Prostate gland (tissue), 2 donors: ENCODE results near the gene SCLY. TPM values are rescaled to one million over a fixed set of nuclear protein-coding genes. Genes with fewer than 3 reads are reported as not detected.

Experiments
- DNase-seq: peaks from one replicate; pipeline ENCODE4 v3.0.0-alpha.2; 2019; ENCODE audit warnings: low spot score
- H3K27ac ChIP-seq, 2 donors: fragments of 200-600 bp; sonication (generic); 2 replicates each; pipeline ENCODE4 v1.5.1; 2017 to 2019
- H3K27me3 ChIP-seq: fragments of 200-600 bp; sonication (generic); replicated peaks from 2 replicates; pipeline ENCODE4 v1.5.1; 2019; ENCODE audit not compliant: insufficient read depth
- H3K36me3 ChIP-seq, 2 donors: fragments of 200-600 bp; sonication (generic); 1 replicate in 1 of 2; 2 replicates in 1 of 2; pipeline versions ENCODE4 v1.5.1 to v1.8.1; 2017 to 2019
- H3K4me1 ChIP-seq: fragments of 200-600 bp; sonication (generic); replicated peaks from 2 replicates; pipeline ENCODE4 v1.5.1; 2019
- H3K4me3 ChIP-seq, 2 donors: fragments of 200-600 bp; sonication (generic); 2 replicates each; pipeline ENCODE4 v1.5.1; 2017 to 2019
- H3K9me3 ChIP-seq: fragments of 200-600 bp; sonication (generic); 2 replicates; pipeline ENCODE4 v1.5.1; 2017
- CTCF ChIP-seq, 4 experiments: fragments of 200-600 bp in 2 of 4; fragments of 450-650 bp in 2 of 4; sonication (generic) in 2 of 4; IDR thresholded peaks; 1 replicate in 3 of 4; 2 replicates in 1 of 4; pipeline ENCODE4 v1.5.1; 2016 to 2019; ENCODE audit warnings: antibody characterized with exemption in 4 of 4, mild to moderate bottlenecking in 2 of 4, moderate library complexity in 2 of 4
- POLR2A ChIP-seq: fragments of 450-650 bp; IDR thresholded peaks from one replicate; pipeline ENCODE4 v1.6.1; 2016; ENCODE audit warnings: antibody characterized with exemption, mild to moderate bottlenecking
- POLR2AphosphoS5 ChIP-seq: sonication (generic); formaldehyde crosslinking; IDR thresholded peaks from one replicate; pipeline ENCODE4 v1.6.1; 2017; ENCODE audit warnings: antibody characterized with exemption
- whole genome bisulfite sequencing: methylation state at CpG from one replicate; pipeline ENCODE4 v1.1.5; 2018; 5-methylcytosine and 5-hydroxymethylcytosine counted together
- intact Hi-C: fragments of 100-400 bp; cut with DNase I; formaldehyde crosslinking; loops from one replicate; pipeline ENCODE4 v1.14.2; 2022
- total RNA-seq, 2 donors: library from RNA; depleted of rRNA; stranded (reverse); fragments of >200 nt; gene quantifications; one replicate each; pipeline ENCODE4 v1.1.0, GENCODE V29; 2016

The SCLY gene
- total RNA-seq, 2 donors from 2014 or later, result 11.5 to 16.1 TPM

GRCh38 chr2:238105506-238106338 is 44.9 kb downstream of the SCLY start:
- Histone ChIP-seq H3K36me3 (no peaks in the 10 kb centered on the region), H3K27me3 (no peaks in the 10 kb centered on the region), H3K27ac (no peak overlapping the region), H3K9me3 (no peaks in the 10 kb centered on the region), H3K4me1 (no peaks in the 10 kb centered on the region), H3K4me3 (no peak overlapping the region)
- DNase-seq, result no peak
- no peak for TF ChIP-seq CTCF (IDR thresholded peaks at IDR 0.05)
- TF ChIP-seq POLR2AphosphoS5, result no peak
- no peak for TF ChIP-seq POLR2A
- WGBS, result 90% methylated on average over 28 of the region's 28 CpGs
- intact Hi-C loops, result no loop called here

DNA sequence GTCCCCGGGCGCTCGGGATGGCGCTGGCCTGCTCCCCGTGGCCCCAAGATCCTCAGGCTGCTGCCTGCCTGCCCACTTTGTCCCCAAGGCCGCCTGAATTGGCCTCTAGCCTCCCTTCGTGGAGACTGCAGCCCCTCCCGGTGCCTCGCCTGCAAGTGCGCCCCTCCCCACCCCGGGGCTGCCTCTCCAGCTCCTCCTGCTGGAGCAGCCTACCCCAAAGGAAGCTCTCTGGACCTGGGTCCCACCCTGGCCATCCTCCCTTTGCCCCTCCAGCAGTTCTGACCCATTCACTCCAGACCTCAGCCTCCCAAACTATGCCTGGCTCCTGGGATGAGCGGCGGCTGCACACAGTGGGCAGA is 45.5 kb downstream of the SCLY start:
- intact Hi-C loops, result no loop called here
- DNase-seq, result no peak

GRCh38 chr2:238106698-238107524 is 46.1 kb downstream of the SCLY start:
- no peak overlapping the region for H3K27ac ChIP-seq
- TF ChIP-seq CTCF (IDR thresholded peaks at IDR 0.05) (peak in 1 of 4 experiments; percentile 4), POLR2A (no peak)
- no peaks in the 10 kb centered on the region for H3K4me1 ChIP-seq
- H3K27me3 ChIP-seq, result no peaks in the 10 kb centered on the region
- no peaks in the 10 kb centered on the region for H3K9me3 ChIP-seq
- H3K36me3 ChIP-seq, result no peaks in the 10 kb centered on the region
- no peak for DNase-seq
- no peak overlapping the region for H3K4me3 ChIP-seq
- WGBS, result 76% methylated on average over 28 of the region's 28 CpGs
- intact Hi-C loops, result no loop called here

More for the DNA sequence above, 45.5 kb downstream of the SCLY start:
- TF ChIP-seq CTCF (IDR thresholded peaks at IDR 0.05), result no peak
- no peak for TF ChIP-seq POLR2A
- no peak for TF ChIP-seq POLR2AphosphoS5
- no peak overlapping the region for H3K27ac ChIP-seq
- no peaks in the 10 kb centered on the region for H3K36me3 ChIP-seq
- 78% methylated on average over 13 of the region's 13 CpGs for WGBS
- H3K4me3 ChIP-seq, result no peak overlapping the region
- H3K4me1 ChIP-seq, result no peaks in the 10 kb centered on the region
- H3K27me3 ChIP-seq, result no peaks in the 10 kb centered on the region
- H3K9me3 ChIP-seq, result no peaks in the 10 kb centered on the region

GRCh38 chr2:238107525-238108422 is 47.0 kb downstream of the SCLY start:
- Histone ChIP-seq H3K4me3 (no peak overlapping the region), H3K27ac (no peak overlapping the region), H3K9me3 (no peaks in the 10 kb centered on the region), H3K36me3 (no peaks in the 10 kb centered on the region), H3K27me3 (no peaks in the 10 kb centered on the region), H3K4me1 (no peaks in the 10 kb centered on the region)
- DNase-seq, result no peak
- intact Hi-C loops, result no loop called here
- 89% methylated on average over 28 of the region's 28 CpGs for WGBS
- TF ChIP-seq POLR2A (no peak), POLR2AphosphoS5 (no peak), CTCF (IDR thresholded peaks at IDR 0.05) (no peak)
